Mesothelial cell of epicardium (in vitro differentiated cells): ENCODE measurements around the gene SCAPER. TPM values are rescaled to one million over a fixed set of nuclear protein-coding genes. Genes with fewer than 3 reads are reported as not detected.
A peak's percentile ranks its signal among the peaks of the same experiment; 100 is the strongest.

Experiments
- DNase-seq, 2 experiments: peaks; one replicate each; pipeline ENCODE4 v3.0.0; 2021; ENCODE audit warnings: low spot score in 2 of 2; ENCODE audit not compliant: unreplicated experiment in 2 of 2
- H3K27ac Mint-ChIP-seq: 2 replicates; pipeline ENCODE4 v1.8.0; 2021; ENCODE audit warnings: mixed read lengths
- H3K27me3 Mint-ChIP-seq: 2 replicates; pipeline ENCODE4 v1.8.0; 2021; ENCODE audit warnings: low read depth, mixed read lengths
- H3K36me3 Mint-ChIP-seq: 2 replicates; pipeline ENCODE4 v1.8.0; 2021; ENCODE audit warnings: mixed read lengths
- H3K4me1 Mint-ChIP-seq: 2 replicates; pipeline ENCODE4 v1.8.0; 2021; ENCODE audit warnings: mixed read lengths
- H3K4me3 Mint-ChIP-seq: 2 replicates; pipeline ENCODE4 v1.8.0; 2021; ENCODE audit warnings: mild to moderate bottlenecking, moderate library complexity, mixed read lengths
- H3K9me3 Mint-ChIP-seq: 2 replicates; pipeline ENCODE4 v1.8.0; 2021; ENCODE audit warnings: mixed read lengths
- CTCF ChIP-seq: fragments of 200-600 bp; sonication (generic); IDR thresholded peaks from one replicate; pipeline ENCODE4 v1.5.0; 2021; ENCODE audit warnings: antibody characterized with exemption; ENCODE audit not compliant: unreplicated experiment
- total RNA-seq: library from RNA; stranded (reverse); gene quantifications from 3 replicates; pipeline ENCODE4 v1.2.1, GENCODE V29; 2021

SCAPER gene
- total RNA-seq, 1 donor from 2014 or later: 35.9 TPM

DNA sequence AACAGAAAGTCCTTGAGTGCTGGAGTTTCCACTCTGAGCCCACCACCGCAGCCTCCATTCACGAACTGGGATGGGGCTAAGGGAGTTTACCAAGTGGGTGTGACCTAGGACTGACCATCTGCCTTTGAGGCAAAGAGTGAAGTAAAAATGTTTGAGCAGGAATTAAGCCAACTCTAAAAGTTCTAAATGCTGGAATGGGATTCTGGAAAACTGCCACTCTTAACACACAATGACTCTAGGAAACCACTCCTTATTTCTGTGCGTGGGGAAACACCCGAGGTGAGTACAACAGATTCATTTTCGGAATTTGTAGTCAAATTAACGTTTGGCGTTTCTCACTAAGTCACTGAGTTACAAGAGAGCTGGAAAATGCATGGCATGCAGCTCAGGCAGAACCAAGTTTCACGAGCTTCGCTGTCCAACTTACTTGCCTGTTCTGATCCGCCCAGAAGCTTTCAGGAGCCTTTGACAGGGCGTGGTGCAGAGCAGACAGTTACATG is 537.0 kb downstream of the SCAPER start:
- no peaks in the 10 kb centered on the region for H3K9me3 Mint-ChIP-seq
- peaks cover 10% of the 10 kb centered on the region for H3K36me3 Mint-ChIP-seq
- DNase-seq: no peak
- H3K27me3 Mint-ChIP-seq: no peaks in the 10 kb centered on the region
- peaks cover 50% of the 10 kb centered on the region for H3K4me1 Mint-ChIP-seq
- no peak for TF ChIP-seq CTCF
- H3K4me3 Mint-ChIP-seq: no peak overlapping the region
- peak overlapping the region; percentile 56 for H3K27ac Mint-ChIP-seq

DNA sequence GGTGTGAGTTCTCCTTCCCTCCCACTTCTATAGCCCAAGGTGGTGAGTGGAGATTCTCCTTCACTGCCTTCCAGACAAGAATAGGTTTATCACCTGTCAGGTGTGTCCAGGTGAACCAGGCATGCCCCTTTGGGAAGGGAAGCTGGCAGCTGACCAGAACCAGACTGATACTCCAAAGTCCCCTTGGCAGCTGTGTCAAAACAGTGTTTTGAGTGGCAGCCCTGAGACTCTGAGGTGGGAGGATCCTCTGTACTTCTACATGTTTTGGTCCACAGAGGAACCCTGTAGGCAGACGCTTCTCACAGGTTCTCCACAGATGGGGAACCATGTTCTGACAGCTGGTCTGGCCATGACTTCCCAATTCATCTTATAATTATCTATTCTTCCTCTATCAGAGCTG is 538.4 kb downstream of the SCAPER start:
- Mint-ChIP-seq H3K36me3 (no peaks in the 10 kb centered on the region), H3K4me1 (peaks cover 56% of the 10 kb centered on the region), H3K27me3 (no peaks in the 10 kb centered on the region), H3K9me3 (no peaks in the 10 kb centered on the region), H3K27ac (peak overlapping the region; percentile 15), H3K4me3 (no peak overlapping the region)
- TF ChIP-seq CTCF: no peak
- no peak for DNase-seq

DNA sequence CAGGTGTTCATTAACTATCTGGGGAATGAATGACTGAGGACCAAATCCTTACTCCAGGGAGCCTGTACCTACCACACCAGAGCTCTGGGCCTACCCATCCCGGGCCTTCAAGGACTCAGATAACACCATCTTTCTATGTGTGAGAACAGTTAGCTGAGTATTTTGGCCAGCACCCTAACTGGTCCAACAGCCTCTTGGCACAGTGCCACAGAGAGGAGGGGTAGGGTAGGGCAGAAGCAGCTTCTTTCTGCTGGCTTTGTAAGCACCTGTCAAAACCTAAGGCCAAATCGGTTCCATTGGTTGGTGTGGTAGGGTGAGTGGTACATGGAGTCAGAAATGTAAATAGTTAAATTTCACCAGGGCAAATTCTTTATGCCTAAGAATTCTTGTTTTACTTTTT is 541.9 kb downstream of the SCAPER start:
- Mint-ChIP-seq H3K4me3 (no peak overlapping the region), H3K27me3 (peaks cover 8% of the 10 kb centered on the region), H3K4me1 (peaks cover 53% of the 10 kb centered on the region), H3K36me3 (no peaks in the 10 kb centered on the region), H3K27ac (peak overlapping the region; percentile 67), H3K9me3 (no peaks in the 10 kb centered on the region)
- peak in 1 of 2 experiments; percentile 61 for DNase-seq
- no peak for TF ChIP-seq CTCF

DNA sequence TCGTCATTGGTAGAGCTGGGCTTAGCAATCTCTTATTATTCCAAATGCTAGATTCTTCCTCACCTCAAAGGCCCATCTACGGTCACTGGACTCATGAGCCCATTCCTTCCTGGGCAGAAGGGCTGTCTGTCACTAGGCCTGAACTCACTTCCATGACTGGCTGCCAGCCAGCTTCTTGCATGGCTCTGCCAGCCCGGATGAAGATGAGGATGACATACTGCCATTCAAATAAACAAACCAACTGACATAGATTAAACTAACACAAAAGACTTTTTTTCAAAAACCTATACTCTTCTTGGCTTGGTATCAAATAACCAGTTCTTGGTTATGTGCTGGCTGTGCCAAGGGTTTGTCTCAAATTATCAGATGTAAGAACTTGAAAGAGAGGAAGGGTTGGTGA is 544.7 kb downstream of the SCAPER start:
- Mint-ChIP-seq H3K4me3 (no peak overlapping the region), H3K36me3 (peaks cover 8% of the 10 kb centered on the region), H3K27ac (no peak overlapping the region), H3K27me3 (peaks cover 28% of the 10 kb centered on the region), H3K9me3 (no peaks in the 10 kb centered on the region), H3K4me1 (peaks cover 30% of the 10 kb centered on the region)
- DNase-seq: no peak
- TF ChIP-seq CTCF: no peak

DNA sequence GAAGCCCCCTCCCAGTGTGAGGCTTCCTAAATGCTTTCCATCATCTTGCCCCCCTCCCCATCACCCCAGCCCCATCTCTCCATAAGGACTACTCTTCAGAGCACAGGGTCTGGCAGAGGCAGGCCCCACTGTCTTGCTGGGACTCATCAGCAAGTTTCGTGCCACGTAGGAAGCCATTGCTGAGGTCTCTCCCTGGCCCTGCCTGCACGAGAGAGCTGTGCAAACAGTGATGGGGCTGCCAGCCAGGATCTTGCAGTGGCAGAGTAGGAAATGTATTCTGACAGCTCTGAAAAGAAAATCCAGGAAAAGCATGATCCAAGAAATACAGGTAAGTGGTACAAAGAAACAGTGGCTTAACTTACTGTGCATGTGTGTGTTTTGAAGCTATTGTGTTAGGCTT is 546.0 kb downstream of the SCAPER start:
- DNase-seq: no peak
- Mint-ChIP-seq H3K27me3 (peaks cover 30% of the 10 kb centered on the region), H3K4me3 (no peak overlapping the region), H3K36me3 (peaks cover 8% of the 10 kb centered on the region), H3K27ac (no peak overlapping the region), H3K4me1 (peaks cover 24% of the 10 kb centered on the region), H3K9me3 (no peaks in the 10 kb centered on the region)
- no peak for TF ChIP-seq CTCF

GRCh38 chr15:76358453-76358852 is 546.7 kb downstream of the SCAPER start:
- peaks cover 8% of the 10 kb centered on the region for H3K36me3 Mint-ChIP-seq
- peaks cover 37% of the 10 kb centered on the region for H3K27me3 Mint-ChIP-seq
- TF ChIP-seq CTCF: no peak
- DNase-seq: no peak
- no peak overlapping the region for H3K4me3 Mint-ChIP-seq
- H3K4me1 Mint-ChIP-seq: peaks cover 18% of the 10 kb centered on the region
- no peaks in the 10 kb centered on the region for H3K9me3 Mint-ChIP-seq
- no peak overlapping the region for H3K27ac Mint-ChIP-seq
